Esophagus (tissue), 2 donors: ENCODE results near the gene PAX7. TPM values are rescaled to one million over a fixed set of nuclear protein-coding genes. Genes with fewer than 3 reads are reported as not detected.
"Not testable (repeated sequence)": the region's sequence is repeated elsewhere in the genome, so short reads cannot be mapped to it uniquely, and the experiment has no call there.

Experiments
- H3K27ac ChIP-seq, 2 donors: one replicate each; pipeline ENCODE4 v1.5.1; 2013; ENCODE audit warnings: low read depth in 2 of 2, mild to moderate bottlenecking in 2 of 2, inconsistent platforms in 1 of 2, low read length in 1 of 2, moderate library complexity in 1 of 2
- H3K27me3 ChIP-seq, 2 donors: one replicate each; pipeline ENCODE4 v1.6.1; 2013; ENCODE audit warnings: low read length in 2 of 2, control low read depth in 1 of 2, mild to moderate bottlenecking in 1 of 2; ENCODE audit not compliant: insufficient read depth in 2 of 2, control insufficient read depth in 1 of 2
- H3K36me3 ChIP-seq, 2 donors: one replicate each; pipeline ENCODE4 v1.6.1; 2013; ENCODE audit warnings: low read length in 1 of 2; ENCODE audit not compliant: control insufficient read depth in 2 of 2, insufficient read depth in 2 of 2
- H3K4me1 ChIP-seq, 2 donors: one replicate each; pipeline ENCODE4 v1.6.1; 2013; ENCODE audit warnings: low read length in 1 of 2; ENCODE audit not compliant: control insufficient read depth in 2 of 2, insufficient read depth in 2 of 2
- H3K4me3 ChIP-seq, 2 donors: one replicate each; pipeline ENCODE4 v1.5.1; 2013; ENCODE audit warnings: low read length in 2 of 2, mild to moderate bottlenecking in 2 of 2, low read depth in 1 of 2, moderate library complexity in 1 of 2
- H3K9me3 ChIP-seq, 2 donors: one replicate each; pipeline ENCODE4 v1.6.1; 2013; ENCODE audit warnings: mild to moderate bottlenecking in 2 of 2, low read depth in 1 of 2, low read length in 1 of 2, moderate library complexity in 1 of 2; ENCODE audit not compliant: control insufficient read depth in 2 of 2, insufficient read depth in 1 of 2
- WGBS, 2 donors: extraction: QIAGEN DNeasy Blood & Tissue Kit; methylation state at CpG; one replicate each; pipeline ENCODE4 v1.1.7; 2013; 5-methylcytosine and 5-hydroxymethylcytosine counted together
- polyA plus RNA-seq, 2 donors: library from polyadenylated mRNA; stranded (reverse); fragments of 200-250 nt; gene quantifications; one replicate each; pipeline ENCODE4 v1.2.3, GENCODE V29; 2013
- donor health status: healthy with polysubstance abuse.
- donor health status: Bipolar disorder and iron deficiency.

PAX7 gene
- polyA plus RNA-seq, 2 donors, result not detected

GRCh38 chr1:18752409-18752808, 121.8 kb downstream of the PAX7 start:
- H3K27me3 ChIP-seq, result peaks cover 0 to 7% of the 10 kb centered on the region in 2 donors
- no peak overlapping the region for H3K4me3 ChIP-seq
- H3K36me3 ChIP-seq, result no peaks in the 10 kb centered on the region
- no peaks in the 10 kb centered on the region for H3K4me1 ChIP-seq
- H3K9me3 ChIP-seq, result peaks cover 3 to 7% of the 10 kb centered on the region in 2 donors
- no peak overlapping the region for H3K27ac ChIP-seq

- Histone ChIP-seq H3K27me3 (peaks cover 0 to 2% of the 10 kb centered on the region in 2 donors), H3K9me3 (peaks cover 0 to 10% of the 10 kb centered on the region in 2 donors)
- WGBS, 2 donors, result 81 to 82% methylated on average over 3 of the region's 3 CpGs
Measured at GRCh38 chr1:18760156-18760555, 129.5 kb downstream of the PAX7 start.

GRCh38 chr1:18761948-18762840, 131.5 kb downstream of the PAX7 start:
- no peaks in the 10 kb centered on the region for H3K27me3 ChIP-seq
- WGBS, 2 donors, result 66 to 69% methylated on average over 14 of the region's 14 CpGs
- H3K4me1 ChIP-seq, result no peaks in the 10 kb centered on the region

More at GRCh38 chr1:18760156-18760555, 129.5 kb downstream of the PAX7 start:
- no peaks in the 10 kb centered on the region for H3K36me3 ChIP-seq
- H3K4me3 ChIP-seq, result no peak overlapping the region
- H3K27ac ChIP-seq, result no peak overlapping the region
- H3K4me1 ChIP-seq, result no peaks in the 10 kb centered on the region

GRCh38 chr1:18764362-18764761, 133.7 kb downstream of the PAX7 start:
- Histone ChIP-seq H3K9me3 (peaks cover 0 to 6% of the 10 kb centered on the region in 2 donors), H3K36me3 (no peaks in the 10 kb centered on the region), H3K4me1 (no peaks in the 10 kb centered on the region), H3K4me3 (no peak overlapping the region), H3K27ac (no peak overlapping the region), H3K27me3 (no peaks in the 10 kb centered on the region)
- 40 to 45% methylated on average over 7 of the region's 7 CpGs for WGBS, 2 donors

More at GRCh38 chr1:18761948-18762840, 131.5 kb downstream of the PAX7 start:
- Histone ChIP-seq H3K4me3 (no peak overlapping the region), H3K36me3 (no peaks in the 10 kb centered on the region), H3K9me3 (peaks cover 0 to 10% of the 10 kb centered on the region in 2 donors), H3K27ac (no peak overlapping the region)

GRCh38 chr1:18765725-18766124, 135.1 kb downstream of the PAX7 start:
- Histone ChIP-seq H3K9me3 (peaks cover 0 to 6% of the 10 kb centered on the region in 2 donors), H3K4me1 (no peaks in the 10 kb centered on the region), H3K27ac (no peak overlapping the region), H3K4me3 (no peak overlapping the region), H3K27me3 (no peaks in the 10 kb centered on the region), H3K36me3 (no peaks in the 10 kb centered on the region)
- 78 to 86% methylated on average over 7 of the region's 7 CpGs for WGBS, 2 donors

- 85 to 86% methylated on average over 2 of the region's 2 CpGs for WGBS, 2 donors
- Histone ChIP-seq H3K36me3 (no peaks in the 10 kb centered on the region), H3K4me1 (no peaks in the 10 kb centered on the region), H3K27ac (no peak overlapping the region), H3K9me3 (peaks cover 0 to 6% of the 10 kb centered on the region in 2 donors), H3K4me3 (no peak overlapping the region), H3K27me3 (no peaks in the 10 kb centered on the region)
Measured at GRCh38 chr1:18766328-18766727, 135.7 kb downstream of the PAX7 start.

- H3K4me3 ChIP-seq, H3K27me3 ChIP-seq, H3K9me3 ChIP-seq, H3K27ac ChIP-seq, H3K4me1 ChIP-seq, H3K36me3 ChIP-seq: not testable (repeated sequence)
- 54 to 67% methylated on average over 5 of the region's 5 CpGs for WGBS, 2 donors
Measured at GRCh38 chr1:18767576-18767975, 136.9 kb downstream of the PAX7 start.

- H3K36me3 ChIP-seq, result no peaks in the 10 kb centered on the region
- no peaks in the 10 kb centered on the region for H3K9me3 ChIP-seq
- 68 to 75% methylated on average over 4 of the region's 4 CpGs for WGBS, 2 donors
- H3K27me3 ChIP-seq, result no peaks in the 10 kb centered on the region
- no peak overlapping the region for H3K27ac ChIP-seq
- H3K4me3 ChIP-seq, result no peak overlapping the region
- H3K4me1 ChIP-seq, result no peaks in the 10 kb centered on the region
Measured at GRCh38 chr1:18768086-18768485, 137.4 kb downstream of the PAX7 start.

GRCh38 chr1:18769140-18769539, 138.5 kb downstream of the PAX7 start:
- no peaks in the 10 kb centered on the region for H3K27me3 ChIP-seq
- no peaks in the 10 kb centered on the region for H3K4me1 ChIP-seq
- no peaks in the 10 kb centered on the region for H3K36me3 ChIP-seq
- H3K9me3 ChIP-seq, result no peaks in the 10 kb centered on the region
- no peak overlapping the region for H3K4me3 ChIP-seq
- no peak overlapping the region for H3K27ac ChIP-seq
- 54 to 59% methylated on average over 7 of the region's 7 CpGs for WGBS, 2 donors

- Histone ChIP-seq H3K36me3 (no peaks in the 10 kb centered on the region), H3K27me3 (no peaks in the 10 kb centered on the region), H3K4me1 (no peaks in the 10 kb centered on the region), H3K27ac (no peak overlapping the region), H3K9me3 (no peaks in the 10 kb centered on the region), H3K4me3 (no peak overlapping the region)
- 66 to 69% methylated on average over 5 of the region's 5 CpGs for WGBS, 2 donors
Measured at GRCh38 chr1:18770799-18771198, 140.2 kb downstream of the PAX7 start.
